Spinal cord (tissue), 10 donors: ENCODE results near the gene SLC39A13. TPM values are rescaled to one million over a fixed set of nuclear protein-coding genes. Genes with fewer than 3 reads are reported as not detected.
A peak's percentile ranks its signal among the peaks of the same experiment; 100 is the strongest.

ENCODE experiments used
- DNase-seq, 6 donors: peaks; one replicate each; pipeline versions ENCODE4 v3.0.0 to v3.0.0-alpha.2; 2013 to 2015; ENCODE audit warnings: low spot score in 6 of 6, low read depth in 4 of 6
- H3K27ac ChIP-seq: one replicate; pipeline ENCODE4 v1.5.1; 2013; ENCODE audit warnings: low read depth, low read length, control low read depth
- H3K27me3 ChIP-seq: one replicate; pipeline ENCODE4 v1.6.1; 2013; ENCODE audit warnings: low read length; ENCODE audit not compliant: control insufficient read depth, insufficient read depth
- H3K36me3 ChIP-seq: one replicate; pipeline ENCODE4 v1.6.1; 2013; ENCODE audit warnings: low read length; ENCODE audit not compliant: control insufficient read depth, insufficient read depth
- H3K4me1 ChIP-seq: one replicate; pipeline ENCODE4 v1.6.1; 2013; ENCODE audit warnings: low read length; ENCODE audit not compliant: control insufficient read depth, insufficient read depth
- H3K4me3 ChIP-seq: one replicate; pipeline ENCODE4 v1.5.1; 2013; ENCODE audit warnings: low read depth, low read length, control low read depth
- H3K9me3 ChIP-seq: one replicate; pipeline ENCODE4 v1.6.1; 2013; ENCODE audit warnings: low read length; ENCODE audit not compliant: control insufficient read depth, insufficient read depth
- WGBS: methylation state at CpG from one replicate; pipeline ENCODE4 v1.1.5; 2013; ENCODE audit warnings: missing lambda C conversion rate; ENCODE audit not compliant: insufficient coverage; 5-methylcytosine and 5-hydroxymethylcytosine counted together
- polyA plus RNA-seq, 2 donors: library from polyadenylated mRNA; unstranded; fragments of 120-200 nt; gene quantifications; one replicate each; pipeline ENCODE4 v1.2.1, GENCODE V29; 2013; ENCODE audit not compliant: insufficient read length in 2 of 2
- total RNA-seq, 2 donors: library from RNA; depleted of rRNA in 1 of 2; stranded (reverse); fragments of 120-200 nt in 1 of 2; fragments of >200 nt in 1 of 2; gene quantifications; one replicate each; pipeline versions ENCODE4 v1.2.3 to v1.2.4, GENCODE V29; 2013 to 2014
- donor health status: healthy.

SLC39A13 gene
- total and polyA plus RNA-seq, 4 donors: 18.7 to 51.4 (median 42.0) TPM

GRCh38 chr11:47391711-47392432 is 16.5 kb upstream of the SLC39A13 start:
- WGBS: 92% methylated on average over 15 of the region's 16 CpGs
- Histone ChIP-seq H3K27ac (no peak overlapping the region), H3K36me3 (peaks cover 7% of the 10 kb centered on the region), H3K4me3 (no peak overlapping the region), H3K9me3 (no peaks in the 10 kb centered on the region), H3K4me1 (peaks cover 25% of the 10 kb centered on the region), H3K27me3 (no peaks in the 10 kb centered on the region)
- no peak for DNase-seq

- H3K4me3 ChIP-seq: no peak overlapping the region
Observed at GRCh38 chr11:47392546-47393162, 15.7 kb upstream of the SLC39A13 start.

GRCh38 chr11:47393163-47394049 is 15.0 kb upstream of the SLC39A13 start:
- Histone ChIP-seq H3K27ac (no peak overlapping the region), H3K9me3 (no peaks in the 10 kb centered on the region), H3K36me3 (peaks cover 7% of the 10 kb centered on the region), H3K4me3 (no peak overlapping the region), H3K27me3 (no peaks in the 10 kb centered on the region), H3K4me1 (peaks cover 25% of the 10 kb centered on the region)
- WGBS: 81% methylated on average over 16 of the region's 20 CpGs
- no peak for DNase-seq

More at GRCh38 chr11:47392546-47393162, 15.7 kb upstream of the SLC39A13 start:
- 84% methylated on average over 14 of the region's 14 CpGs for WGBS
- H3K4me1 ChIP-seq: peaks cover 25% of the 10 kb centered on the region
- no peak for DNase-seq
- no peaks in the 10 kb centered on the region for H3K9me3 ChIP-seq
- H3K27ac ChIP-seq: no peak overlapping the region
- H3K27me3 ChIP-seq: no peaks in the 10 kb centered on the region
- H3K36me3 ChIP-seq: peaks cover 7% of the 10 kb centered on the region

- H3K9me3 ChIP-seq: no peaks in the 10 kb centered on the region
- no peak for DNase-seq
- 95% methylated on average over 7 of the region's 9 CpGs for WGBS
- H3K36me3 ChIP-seq: peaks cover 7% of the 10 kb centered on the region
- H3K27ac ChIP-seq: peak overlapping the region; percentile 81
- peaks cover 25% of the 10 kb centered on the region for H3K4me1 ChIP-seq
- H3K27me3 ChIP-seq: no peaks in the 10 kb centered on the region
- H3K4me3 ChIP-seq: no peak overlapping the region
Observed at GRCh38 chr11:47394050-47394321, 14.4 kb upstream of the SLC39A13 start.

- no peaks in the 10 kb centered on the region for H3K27me3 ChIP-seq
- peaks cover 27% of the 10 kb centered on the region for H3K4me1 ChIP-seq
- no peak for DNase-seq
- peaks cover 7% of the 10 kb centered on the region for H3K36me3 ChIP-seq
- peak overlapping the region; percentile 81 for H3K27ac ChIP-seq
- no peak overlapping the region for H3K4me3 ChIP-seq
- H3K9me3 ChIP-seq: no peaks in the 10 kb centered on the region
- 77% methylated on average over 32 of the region's 39 CpGs for WGBS
Observed at GRCh38 chr11:47394322-47395222, 13.8 kb upstream of the SLC39A13 start.

GRCh38 chr11:47395223-47396048 is 13.0 kb upstream of the SLC39A13 start:
- Histone ChIP-seq H3K9me3 (no peaks in the 10 kb centered on the region), H3K27ac (peak overlapping the region; percentile 81), H3K4me3 (no peak overlapping the region), H3K27me3 (no peaks in the 10 kb centered on the region), H3K36me3 (peaks cover 7% of the 10 kb centered on the region), H3K4me1 (peaks cover 35% of the 10 kb centered on the region)
- WGBS: 74% methylated on average over 22 of the region's 25 CpGs
- no peak for DNase-seq

GRCh38 chr11:47396049-47396320 is 12.4 kb upstream of the SLC39A13 start:
- Histone ChIP-seq H3K4me3 (no peak overlapping the region), H3K27ac (no peak overlapping the region), H3K27me3 (no peaks in the 10 kb centered on the region), H3K36me3 (peaks cover 7% of the 10 kb centered on the region), H3K4me1 (peaks cover 40% of the 10 kb centered on the region), H3K9me3 (no peaks in the 10 kb centered on the region)
- WGBS: no CpG with 5 or more reads among the region's 3 CpGs
- DNase-seq: no peak

GRCh38 chr11:47398011-47398410 is 10.4 kb upstream of the SLC39A13 start:
- Histone ChIP-seq H3K4me1 (peaks cover 41% of the 10 kb centered on the region), H3K9me3 (no peaks in the 10 kb centered on the region), H3K27ac (no peak overlapping the region), H3K36me3 (peaks cover 7% of the 10 kb centered on the region), H3K27me3 (no peaks in the 10 kb centered on the region), H3K4me3 (no peak overlapping the region)
- no peak for DNase-seq
- 85% methylated on average over 3 of the region's 3 CpGs for WGBS
